ENCODE data around the gene UPK2.
"Not testable (repeated sequence)": the region's sequence is repeated elsewhere in the genome, so short reads cannot be mapped to it uniquely, and the experiment has no call there.

UPK2 gene

GRCh38 chr11:118961591-118961990 lies 5.5 kb downstream of the UPK2 start:
- Histone ChIP-seq H2AFZ (no peak overlapping the region), H3K27me3 (ENCODE audit: control insufficient read depth, insufficient read depth, low read length) (no peaks in the 10 kb centered on the region), H3K36me3 (ENCODE audit: control insufficient read depth, insufficient read depth, low read length) (no peaks in the 10 kb centered on the region), H3K4me1 (no peaks in the 10 kb centered on the region), H3K9ac (no peak overlapping the region), H3K27ac (no peak overlapping the region), H3K79me2 (no peaks in the 10 kb centered on the region), H3K9me3 (ENCODE audit: control insufficient read depth, low read length) (no peaks in the 10 kb centered on the region), H3K4me2 (ENCODE audit: low read length) (no peak overlapping the region), H3K4me3 (ENCODE audit: low read depth, low read length) (no peak overlapping the region)
- no peak for TF ChIP-seq CTCF (IDR thresholded peaks at IDR 0.05)

DNA sequence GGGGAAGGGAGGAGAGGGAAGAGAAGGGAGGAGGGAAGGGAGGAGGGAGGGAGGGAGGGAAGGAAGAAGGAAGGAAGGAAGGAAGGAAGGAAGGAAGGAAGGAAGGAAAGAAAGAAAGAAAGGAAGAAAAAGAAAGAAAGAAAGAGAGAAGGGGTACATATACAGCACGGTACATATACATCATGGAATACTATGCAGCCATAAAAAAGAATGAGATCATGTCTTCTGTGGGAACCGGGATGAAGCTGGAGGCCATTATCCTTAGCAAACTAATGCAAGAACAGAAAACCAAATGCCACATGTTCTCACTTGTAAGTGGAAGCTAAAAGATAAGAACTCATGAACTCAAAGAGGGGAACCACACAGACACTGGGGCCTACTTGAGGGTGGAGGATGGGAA lies 13.4 kb downstream of the UPK2 start:
- H3K4me3 ChIP-seq (ENCODE audit: low read depth, low read length); H3K9me3 ChIP-seq (ENCODE audit: control insufficient read depth, low read length); H3K4me2 ChIP-seq (ENCODE audit: low read length); H3K36me3 ChIP-seq (ENCODE audit: control insufficient read depth, insufficient read depth, low read length); H3K4me1 ChIP-seq; H3K27ac ChIP-seq; H3K27me3 ChIP-seq (ENCODE audit: control insufficient read depth, insufficient read depth, low read length); H3K79me2 ChIP-seq; H3K9ac ChIP-seq; H2AFZ ChIP-seq: not testable (repeated sequence)

DNA sequence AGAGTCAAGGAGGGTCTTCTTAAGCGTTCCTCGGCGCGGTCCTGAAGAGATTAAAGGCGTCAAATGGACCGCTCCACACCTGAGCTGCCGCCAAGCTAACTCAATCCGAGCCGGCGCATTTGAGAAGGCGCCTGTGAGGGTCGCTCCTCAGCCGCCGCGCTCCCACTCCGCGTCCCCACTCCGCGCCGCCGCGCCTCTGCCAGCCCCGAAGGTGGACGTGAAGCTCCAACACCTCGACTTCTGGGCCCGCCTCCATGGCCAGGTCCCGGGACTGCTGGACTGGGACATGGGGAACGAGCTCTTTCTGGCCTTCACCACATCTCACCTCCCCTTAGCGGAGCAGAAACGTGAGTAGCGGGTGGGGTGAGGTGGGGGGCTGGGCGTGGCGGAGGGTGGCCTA lies 15.5 kb downstream of the UPK2 start, which contains the start of gene FOXR1:
TSS of gene FOXR1 (plus strand) at position 116 of the 400 bp plus-strand sequence. CDS start at position 287, 171 bp downstream.
- no peak for TF ChIP-seq CTCF (IDR thresholded peaks at IDR 0.05)

GRCh38 chr11:118973985-118974384 lies 17.9 kb downstream of the UPK2 start:
- H3K4me3 ChIP-seq (ENCODE audit: low read depth, low read length), result no peak overlapping the region
- H3K36me3 ChIP-seq (ENCODE audit: control insufficient read depth, insufficient read depth, low read length), result no peaks in the 10 kb centered on the region
- no peaks in the 10 kb centered on the region for H3K79me2 ChIP-seq
- H3K4me1 ChIP-seq, result no peaks in the 10 kb centered on the region
- no peak overlapping the region for H3K4me2 ChIP-seq (ENCODE audit: low read length)
- TF ChIP-seq CTCF (IDR thresholded peaks at IDR 0.05), result no peak
- H3K9me3 ChIP-seq (ENCODE audit: control insufficient read depth, low read length), result no peaks in the 10 kb centered on the region
- H3K9ac ChIP-seq, result no peak overlapping the region
- H3K27ac ChIP-seq, result no peak overlapping the region
- no peak overlapping the region for H2AFZ ChIP-seq
- no peaks in the 10 kb centered on the region for H3K27me3 ChIP-seq (ENCODE audit: control insufficient read depth, insufficient read depth, low read length)

More for the DNA sequence above, 15.5 kb downstream of the UPK2 start, which contains the start of gene FOXR1:
- Histone ChIP-seq H3K4me1 (no peaks in the 10 kb centered on the region), H3K79me2 (no peaks in the 10 kb centered on the region), H3K9me3 (ENCODE audit: control insufficient read depth, low read length) (no peaks in the 10 kb centered on the region), H3K27me3 (ENCODE audit: control insufficient read depth, insufficient read depth, low read length) (no peaks in the 10 kb centered on the region), H3K4me3 (ENCODE audit: low read depth, low read length) (no peak within 1 kb of the TSS), H3K36me3 (ENCODE audit: control insufficient read depth, insufficient read depth, low read length) (no peaks in the 10 kb centered on the region), H3K4me2 (ENCODE audit: low read length) (no peak within 1 kb of the TSS), H2AFZ (no peak within 1 kb of the TSS), H3K9ac (no peak within 1 kb of the TSS), H3K27ac (no peak within 1 kb of the TSS)

DNA sequence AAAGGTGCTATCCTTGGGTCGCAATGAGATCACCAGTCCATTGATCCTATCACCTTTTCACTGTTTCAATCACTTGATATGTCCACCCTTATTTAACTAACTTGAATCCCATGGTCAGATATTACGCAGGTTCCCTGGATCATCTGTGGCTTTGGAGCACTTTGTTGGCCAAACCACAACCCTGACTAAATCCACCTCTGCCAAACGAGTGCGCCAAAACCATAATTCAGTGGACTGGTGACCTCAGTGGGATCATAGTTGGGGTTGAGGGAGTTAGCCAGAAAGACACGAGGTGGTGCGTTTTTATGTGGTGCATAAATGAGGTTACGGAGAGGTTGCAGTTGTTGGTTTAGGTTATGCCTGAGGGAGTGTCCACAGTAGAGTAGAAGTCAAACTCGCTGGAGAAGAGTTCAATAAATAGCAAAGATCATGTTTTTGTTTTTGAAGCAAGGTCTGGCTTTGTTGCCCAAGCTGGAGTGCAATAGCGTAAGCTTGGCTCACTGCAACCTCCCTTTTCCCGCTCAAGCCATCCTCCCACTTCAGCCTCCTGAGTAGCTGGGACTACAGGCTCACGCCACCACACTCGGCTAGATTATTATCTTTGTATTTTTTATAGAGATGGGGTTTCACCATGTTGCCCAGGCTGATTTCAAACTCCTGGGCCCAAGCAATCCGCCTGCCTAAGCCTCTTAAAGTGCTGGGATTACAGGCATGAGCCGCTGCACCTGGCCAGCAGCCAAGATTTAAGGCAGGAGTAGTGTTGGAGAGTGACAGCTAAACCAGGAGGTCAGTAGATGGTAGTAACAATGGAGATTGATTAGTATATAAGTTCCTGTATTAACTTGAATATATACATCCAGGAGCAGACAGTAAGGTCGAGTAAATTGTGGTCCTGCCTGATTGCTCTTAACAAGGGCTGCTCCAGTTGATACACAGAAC lies 19.9 kb downstream of the UPK2 start:
- TF ChIP-seq CTCF (IDR thresholded peaks at IDR 0.05), result no peak
- no peak overlapping the region for H3K4me3 ChIP-seq (ENCODE audit: low read depth, low read length)
- no peak overlapping the region for H3K27ac ChIP-seq
- no peaks in the 10 kb centered on the region for H3K27me3 ChIP-seq (ENCODE audit: control insufficient read depth, insufficient read depth, low read length)
- H3K9me3 ChIP-seq (ENCODE audit: control insufficient read depth, low read length), result no peaks in the 10 kb centered on the region
- H3K9ac ChIP-seq, result no peak overlapping the region
- no peaks in the 10 kb centered on the region for H3K36me3 ChIP-seq (ENCODE audit: control insufficient read depth, insufficient read depth, low read length)
- no peaks in the 10 kb centered on the region for H3K79me2 ChIP-seq
- H3K4me2 ChIP-seq (ENCODE audit: low read length), result no peak overlapping the region
- no peaks in the 10 kb centered on the region for H3K4me1 ChIP-seq
- no peak overlapping the region for H2AFZ ChIP-seq

Data from parathyroid adenoma (tissue), 2 donors.